Esophagus muscularis mucosa (tissue), 4 donors: ENCODE measurements around the gene MAP1LC3A. TPM values are rescaled to one million over a fixed set of nuclear protein-coding genes. Genes with fewer than 3 reads are reported as not detected.

Experiments used
- DNase-seq: peaks from one replicate; pipeline ENCODE4 v3.0.0-alpha.2; 2017; ENCODE audit errors: extremely low spot score
- H3K27ac ChIP-seq, 4 donors: fragments of 200-600 bp; sonication (generic); replicated peaks in 1 of 4; 1 replicate in 3 of 4; 2 replicates in 1 of 4; pipeline ENCODE4 v1.5.1; 2016 to 2019; ENCODE audit warnings: mild to moderate bottlenecking in 1 of 4
- H3K27me3 ChIP-seq, 4 donors: fragments of 200-600 bp; sonication (generic); one replicate each; pipeline versions ENCODE4 v1.5.1 to v1.6.0; 2016 to 2019
- H3K36me3 ChIP-seq, 4 donors: fragments of 200-600 bp; sonication (generic); one replicate each; pipeline ENCODE4 v1.5.1; 2016 to 2019
- H3K4me1 ChIP-seq, 4 donors: fragments of 200-600 bp; sonication (generic); one replicate each; pipeline ENCODE4 v1.5.1; 2016 to 2019
- H3K4me3 ChIP-seq, 4 donors: fragments of 200-600 bp; sonication (generic); 1 replicate in 2 of 4; 2 replicates in 2 of 4; pipeline ENCODE4 v1.5.1; 2016 to 2019; ENCODE audit warnings: mild to moderate bottlenecking in 4 of 4, moderate library complexity in 1 of 4
- H3K9me3 ChIP-seq, 4 donors: fragments of 200-600 bp; sonication (generic); 1 replicate in 3 of 4; 2 replicates in 1 of 4; pipeline ENCODE4 v1.5.1; 2016 to 2019
- EP300 ChIP-seq: sonication (generic); formaldehyde crosslinking; IDR thresholded peaks from one replicate; pipeline ENCODE4 v1.6.1; 2017; ENCODE audit warnings: antibody characterized with exemption
- POLR2A ChIP-seq: fragments of 450-650 bp; IDR thresholded peaks from one replicate; pipeline ENCODE4 v1.6.1; 2017; ENCODE audit warnings: antibody characterized with exemption, moderate library complexity, mild to moderate bottlenecking, low read depth
- POLR2AphosphoS5 ChIP-seq, 2 donors: sonication (generic); formaldehyde crosslinking; IDR thresholded peaks; one replicate each; pipeline ENCODE4 v1.6.1; 2017; ENCODE audit warnings: antibody characterized with exemption in 2 of 2
- WGBS: methylation state at CpG from one replicate; pipeline ENCODE4 v1.1.5; 2018; 5-methylcytosine and 5-hydroxymethylcytosine counted together
- intact Hi-C: fragments of 100-400 bp; cut with DNase I; formaldehyde crosslinking; loops from one replicate; pipeline ENCODE4 v1.15.1; 2023
- total RNA-seq, 4 donors: library from RNA; depleted of rRNA; stranded (reverse); fragments of >200 nt; gene quantifications; one replicate each; pipeline versions ENCODE4 v1.1.0 to v1.2.1, GENCODE V29; 2016
- TF ChIP-seq, protein P1 (sequence below), 3 experiments: fragments of 200-600 bp in 2 of 3; fragments of 450-650 bp in 1 of 3; sonication (generic) in 2 of 3; IDR thresholded peaks; one replicate each; pipeline ENCODE4 v1.5.1; 2017 to 2019; ENCODE audit warnings: antibody characterized with exemption in 3 of 3, mild to moderate bottlenecking in 2 of 3, moderate library complexity in 1 of 3

Gene MAP1LC3A
- total RNA-seq, 4 donors from 2014 or later, result 83.9 to 152 (median 111) TPM

DNA sequence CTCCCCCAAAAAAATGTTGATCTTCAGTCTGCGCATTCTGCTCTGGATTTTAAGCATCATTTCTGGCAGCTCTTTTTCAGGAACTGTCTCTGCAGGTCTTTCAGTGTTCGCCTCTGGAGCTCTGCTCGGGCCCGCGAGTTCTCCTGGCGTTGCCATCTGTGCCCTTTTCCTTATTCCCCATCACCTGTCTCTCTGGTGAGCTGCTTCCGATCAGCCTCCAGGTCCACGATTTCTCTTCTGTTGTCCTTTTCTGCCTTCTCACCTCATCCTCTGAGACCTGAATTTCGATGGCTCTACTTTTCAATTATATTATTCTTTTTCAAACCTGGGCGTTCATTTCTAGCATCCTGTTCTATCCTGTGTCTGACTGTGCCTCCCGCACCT, 590 bp upstream of the MAP1LC3A start:
- WGBS, result 18% methylated on average over 11 of the region's 11 CpGs
- TF ChIP-seq, protein P1, sequence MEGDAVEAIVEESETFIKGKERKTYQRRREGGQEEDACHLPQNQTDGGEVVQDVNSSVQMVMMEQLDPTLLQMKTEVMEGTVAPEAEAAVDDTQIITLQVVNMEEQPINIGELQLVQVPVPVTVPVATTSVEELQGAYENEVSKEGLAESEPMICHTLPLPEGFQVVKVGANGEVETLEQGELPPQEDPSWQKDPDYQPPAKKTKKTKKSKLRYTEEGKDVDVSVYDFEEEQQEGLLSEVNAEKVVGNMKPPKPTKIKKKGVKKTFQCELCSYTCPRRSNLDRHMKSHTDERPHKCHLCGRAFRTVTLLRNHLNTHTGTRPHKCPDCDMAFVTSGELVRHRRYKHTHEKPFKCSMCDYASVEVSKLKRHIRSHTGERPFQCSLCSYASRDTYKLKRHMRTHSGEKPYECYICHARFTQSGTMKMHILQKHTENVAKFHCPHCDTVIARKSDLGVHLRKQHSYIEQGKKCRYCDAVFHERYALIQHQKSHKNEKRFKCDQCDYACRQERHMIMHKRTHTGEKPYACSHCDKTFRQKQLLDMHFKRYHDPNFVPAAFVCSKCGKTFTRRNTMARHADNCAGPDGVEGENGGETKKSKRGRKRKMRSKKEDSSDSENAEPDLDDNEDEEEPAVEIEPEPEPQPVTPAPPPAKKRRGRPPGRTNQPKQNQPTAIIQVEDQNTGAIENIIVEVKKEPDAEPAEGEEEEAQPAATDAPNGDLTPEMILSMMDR (IDR thresholded peaks at IDR 0.05), result no peak
- no peak for TF ChIP-seq POLR2AphosphoS5 (IDR thresholded peaks at IDR 0.05)
- TF ChIP-seq POLR2A, result no peak
- no peak for TF ChIP-seq EP300

DNA sequence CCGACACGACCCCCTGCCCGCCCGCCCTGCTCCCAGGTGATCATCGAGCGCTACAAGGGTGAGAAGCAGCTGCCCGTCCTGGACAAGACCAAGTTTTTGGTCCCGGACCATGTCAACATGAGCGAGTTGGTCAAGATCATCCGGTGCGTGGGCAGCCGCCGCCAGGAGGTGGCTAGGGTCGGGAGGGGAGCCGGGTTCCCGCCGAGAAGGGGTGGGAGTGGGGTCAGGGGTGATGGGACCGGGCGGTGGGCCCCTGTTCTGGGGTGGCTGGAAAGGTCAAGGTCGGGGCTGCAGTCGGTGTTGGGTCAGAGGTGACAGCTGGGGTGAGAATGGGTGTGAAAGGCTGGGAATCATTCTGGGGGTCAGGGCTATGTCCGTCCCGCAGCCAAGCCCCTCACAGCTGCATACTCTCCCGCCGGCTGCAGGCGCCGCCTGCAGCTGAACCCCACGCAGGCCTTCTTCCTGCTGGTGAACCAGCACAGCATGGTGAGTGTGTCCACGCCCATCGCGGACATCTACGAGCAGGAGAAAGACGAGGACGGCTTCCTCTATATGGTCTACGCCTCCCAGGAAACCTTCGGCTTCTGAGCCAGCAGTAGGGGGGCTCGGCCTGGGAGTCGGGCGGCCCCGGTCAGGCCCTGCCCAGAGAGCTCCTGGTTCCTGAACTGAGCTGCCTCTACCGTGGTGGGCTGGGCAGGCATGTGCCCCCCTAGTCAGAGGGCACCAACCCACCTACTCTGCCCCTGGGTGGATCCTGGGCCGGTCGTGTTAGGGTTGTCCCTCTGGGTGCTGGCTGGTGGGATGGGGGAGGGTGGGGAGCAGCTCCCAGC, 1.0 kb downstream of the MAP1LC3A start:
- H3K4me1 ChIP-seq, result peaks cover 14 to 27% (median 22%) of the 10 kb centered on the region in 4 donors
- H3K27me3 ChIP-seq, result peaks cover 0 to 3% (median 0%) of the 10 kb centered on the region in 4 donors
- peak overlapping the region; percentile 78 to 98 (median 90) for H3K4me3 ChIP-seq
- intact Hi-C loops, result loop anchor here (5.0 kb wide), 1 partner anchor 148 kb away; no protein-coding TSS in a partner anchor
- H3K9me3 ChIP-seq, result no peaks in the 10 kb centered on the region
- peaks cover 0 to 15% (median 8%) of the 10 kb centered on the region in 4 donors for H3K36me3 ChIP-seq
- peak overlapping the region; percentile 97 to 99 (median 99) for H3K27ac ChIP-seq
- TF ChIP-seq, protein P1 (IDR thresholded peaks at IDR 0.05), result peak in 1 of 3 experiments; percentile 17
- no peak for TF ChIP-seq POLR2A
- DNase-seq, result no peak
- WGBS, result 27% methylated on average over 17 of the region's 43 CpGs

More for the DNA sequence above, 590 bp upstream of the MAP1LC3A start:
- Histone ChIP-seq H3K27me3 (peaks cover 0 to 3% (median 0%) of the 10 kb centered on the region in 4 donors), H3K9me3 (no peaks in the 10 kb centered on the region), H3K36me3 (peaks cover 0 to 15% (median 8%) of the 10 kb centered on the region in 4 donors), H3K4me1 (peaks cover 24 to 31% (median 28%) of the 10 kb centered on the region in 4 donors), H3K27ac (peak overlapping the region; percentile 97 to 99 (median 99)), H3K4me3 (peak overlapping the region; percentile 78 to 98 (median 90))
- no peak for DNase-seq
- intact Hi-C loops, result no loop called here

DNA sequence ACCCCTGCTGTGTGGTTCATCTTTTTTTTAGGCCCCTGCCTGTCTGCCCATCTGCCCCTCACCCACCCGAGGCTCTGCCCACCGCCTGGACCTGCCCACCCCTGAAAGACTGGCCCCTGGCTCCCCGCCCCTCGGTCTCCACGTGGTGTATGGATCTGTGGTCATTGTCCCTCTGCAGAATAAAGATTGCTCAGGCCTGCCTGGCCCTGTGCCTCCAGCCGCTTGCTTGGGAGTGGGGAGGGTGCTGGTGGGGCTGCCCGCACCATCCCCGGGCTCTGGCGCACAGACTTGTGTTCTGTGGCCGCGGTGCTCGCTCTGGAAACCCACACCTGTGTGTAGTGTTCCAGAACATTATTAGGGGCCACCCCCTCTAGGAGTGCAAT, 1.6 kb downstream of the MAP1LC3A start:
- intact Hi-C loops, result loop anchor here (5.0 kb wide), 1 partner anchor 147 kb away; no protein-coding TSS in a partner anchor
- Histone ChIP-seq H3K4me1 (peaks cover 14 to 27% (median 22%) of the 10 kb centered on the region in 4 donors), H3K27ac (peak overlapping the region; percentile 97 to 99 (median 99)), H3K27me3 (peaks cover 0 to 3% (median 0%) of the 10 kb centered on the region in 4 donors), H3K4me3 (no peak overlapping the region), H3K36me3 (peaks cover 0 to 15% (median 8%) of the 10 kb centered on the region in 4 donors), H3K9me3 (no peaks in the 10 kb centered on the region)
- no peak for TF ChIP-seq POLR2AphosphoS5 (IDR thresholded peaks at IDR 0.05)
- TF ChIP-seq, protein P1 (IDR thresholded peaks at IDR 0.05), result no peak
- no peak for TF ChIP-seq EP300
- no peak for TF ChIP-seq POLR2A
- no peak for DNase-seq
- WGBS, result 67% methylated on average over 2 of the region's 12 CpGs

DNA sequence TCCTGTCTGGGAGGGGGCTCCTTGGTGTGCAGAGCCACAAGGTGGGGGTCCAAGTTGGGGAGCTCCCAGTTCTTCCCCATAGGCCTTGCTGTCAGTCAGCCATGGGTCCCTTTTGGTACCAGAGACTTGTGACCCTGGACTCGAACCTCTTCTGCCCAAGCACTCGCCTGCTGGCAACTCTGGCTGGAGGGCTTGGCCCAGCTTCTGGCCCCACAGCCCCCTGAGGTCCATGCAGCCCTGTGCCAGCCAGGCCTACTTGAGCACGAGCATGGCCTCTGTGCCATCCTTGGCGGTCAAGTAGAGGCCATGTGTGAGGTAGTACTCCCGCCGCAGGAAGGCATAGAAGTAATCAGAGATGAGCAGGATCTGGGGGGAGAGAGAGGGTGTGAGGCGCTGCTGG, 2.1 kb downstream of the MAP1LC3A start:
- no peaks in the 10 kb centered on the region for H3K9me3 ChIP-seq
- intact Hi-C loops, result loop anchor here (5.0 kb wide), 1 partner anchor 147 kb away; no protein-coding TSS in a partner anchor
- H3K27me3 ChIP-seq, result peaks cover 0 to 3% (median 0%) of the 10 kb centered on the region in 4 donors
- peaks cover 14 to 27% (median 22%) of the 10 kb centered on the region in 4 donors for H3K4me1 ChIP-seq
- no peak for DNase-seq
- H3K27ac ChIP-seq, result peak overlapping the region in 3 of 4 donors; percentile 13 to 99 (median 97)
- WGBS, result 94% methylated on average over 5 of the region's 7 CpGs
- no peak overlapping the region for H3K4me3 ChIP-seq
- peaks cover 0 to 15% (median 8%) of the 10 kb centered on the region in 4 donors for H3K36me3 ChIP-seq
- TF ChIP-seq POLR2AphosphoS5 (IDR thresholded peaks at IDR 0.05), result no peak
- TF ChIP-seq EP300, result no peak
- TF ChIP-seq, protein P1 (IDR thresholded peaks at IDR 0.05), result no peak
- TF ChIP-seq POLR2A, result no peak
